HT-29 (cell line): ENCODE results near the gene BAZ2B. TPM values are rescaled to one million over a fixed set of nuclear protein-coding genes. Genes with fewer than 3 reads are reported as not detected.

Experiments used
- DNase-seq: peaks from one replicate; pipeline ENCODE4 v3.0.0-alpha.2; 2015; ENCODE audit warnings: low spot score
- total RNA-seq: library from RNA; depleted of rRNA; stranded (reverse); fragments of >200 nt; shearing (Covaris generic); gene quantifications from 2 replicates; pipeline ENCODE4 v1.2.3, GENCODE V29; 2014

BAZ2B gene
- total RNA-seq, 1 experiment from 2014 or later, result 25.2 TPM

GRCh38 chr2:159326569-159327255, 289.6 kb downstream of the BAZ2B start:
- DNase-seq, result no peak

GRCh38 chr2:159322419-159322818, 293.9 kb downstream of the BAZ2B start:
- DNase-seq, result no peak

DNA sequence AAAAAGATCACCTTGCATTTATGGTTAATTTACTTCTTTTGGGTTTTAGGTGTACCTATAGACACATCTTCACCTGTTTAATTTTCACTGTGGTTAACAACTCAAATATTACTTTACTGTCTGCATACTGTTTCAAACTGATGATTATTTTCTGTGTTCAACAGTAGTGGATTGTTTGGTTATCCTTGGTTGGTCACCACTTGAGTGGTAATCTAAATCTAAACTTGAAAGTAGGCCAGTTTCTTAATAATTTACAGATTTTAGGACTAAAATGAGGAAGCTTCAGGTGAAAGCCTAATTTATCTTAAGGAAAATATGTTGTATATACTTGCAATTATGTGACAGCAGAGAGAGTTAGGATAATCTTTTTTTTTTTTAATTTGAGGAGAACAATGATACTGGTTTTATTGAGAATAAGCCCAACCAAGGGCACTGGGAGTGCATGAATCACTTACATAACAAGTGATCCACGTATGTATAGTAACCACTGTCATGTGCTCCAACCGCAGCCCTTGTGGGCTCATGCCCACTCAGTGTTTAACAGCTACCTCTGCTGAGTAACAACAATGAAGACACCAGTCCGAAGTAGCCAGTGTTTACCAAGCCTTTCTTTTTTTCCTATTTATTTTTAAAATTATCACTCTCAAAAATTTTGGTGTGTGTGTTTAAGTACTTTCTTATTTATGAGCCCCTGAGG, 298.8 kb downstream of the BAZ2B start:
- no peak for DNase-seq

- DNase-seq, result no peak
Measured at GRCh38 chr2:159307942-159308341, 308.4 kb downstream of the BAZ2B start.

- peak; percentile 38 for DNase-seq
Measured at GRCh38 chr2:159300586-159300985, 315.8 kb downstream of the BAZ2B start.

DNA sequence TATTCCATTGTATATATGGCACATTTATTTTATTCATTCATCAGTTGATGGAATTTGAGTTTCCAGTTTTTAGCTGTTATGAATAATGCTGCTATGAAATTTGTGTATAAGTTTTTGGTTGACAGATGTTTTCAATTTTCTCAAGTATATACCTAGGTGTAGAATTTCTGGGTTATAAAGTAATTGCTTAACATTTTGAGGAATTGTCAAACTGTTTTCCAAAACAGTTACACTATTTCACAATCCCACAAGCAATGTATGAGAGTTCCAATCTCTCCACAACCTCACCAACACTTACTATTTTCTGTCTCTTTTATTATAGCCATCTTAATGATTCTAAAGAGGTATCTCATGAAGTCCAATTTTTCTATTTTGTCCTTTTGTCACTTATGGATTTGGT, 317.4 kb downstream of the BAZ2B start:
- no peak for DNase-seq

GRCh38 chr2:159297042-159297707, 319.2 kb downstream of the BAZ2B start:
- peak; percentile 59 for DNase-seq

GRCh38 chr2:159292157-159292556, 324.2 kb downstream of the BAZ2B start:
- no peak for DNase-seq

- peak; percentile 54 for DNase-seq
Measured at GRCh38 chr2:159290289-159290907, 325.9 kb downstream of the BAZ2B start.

DNA sequence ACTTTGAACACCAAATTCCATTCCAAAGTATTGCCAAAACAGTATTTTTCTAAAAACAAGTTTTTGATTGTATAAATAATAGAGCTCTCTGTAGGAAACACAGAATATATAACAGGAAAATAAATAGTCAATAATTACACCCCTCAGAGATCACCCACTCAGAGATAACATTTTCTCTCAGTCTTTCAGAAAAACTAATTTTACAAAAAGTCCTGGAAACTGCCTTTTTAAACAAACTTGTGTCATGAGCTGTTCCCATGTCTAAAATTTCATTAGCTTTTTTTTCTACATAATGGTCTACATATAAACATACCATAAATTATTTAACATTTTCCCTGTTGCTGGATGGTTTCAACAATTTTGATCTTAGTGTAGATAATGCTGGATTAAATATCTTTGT, 328.6 kb downstream of the BAZ2B start:
- no peak for DNase-seq

GRCh38 chr2:159286709-159287441, 329.5 kb downstream of the BAZ2B start:
- peak; percentile 99 for DNase-seq

DNA sequence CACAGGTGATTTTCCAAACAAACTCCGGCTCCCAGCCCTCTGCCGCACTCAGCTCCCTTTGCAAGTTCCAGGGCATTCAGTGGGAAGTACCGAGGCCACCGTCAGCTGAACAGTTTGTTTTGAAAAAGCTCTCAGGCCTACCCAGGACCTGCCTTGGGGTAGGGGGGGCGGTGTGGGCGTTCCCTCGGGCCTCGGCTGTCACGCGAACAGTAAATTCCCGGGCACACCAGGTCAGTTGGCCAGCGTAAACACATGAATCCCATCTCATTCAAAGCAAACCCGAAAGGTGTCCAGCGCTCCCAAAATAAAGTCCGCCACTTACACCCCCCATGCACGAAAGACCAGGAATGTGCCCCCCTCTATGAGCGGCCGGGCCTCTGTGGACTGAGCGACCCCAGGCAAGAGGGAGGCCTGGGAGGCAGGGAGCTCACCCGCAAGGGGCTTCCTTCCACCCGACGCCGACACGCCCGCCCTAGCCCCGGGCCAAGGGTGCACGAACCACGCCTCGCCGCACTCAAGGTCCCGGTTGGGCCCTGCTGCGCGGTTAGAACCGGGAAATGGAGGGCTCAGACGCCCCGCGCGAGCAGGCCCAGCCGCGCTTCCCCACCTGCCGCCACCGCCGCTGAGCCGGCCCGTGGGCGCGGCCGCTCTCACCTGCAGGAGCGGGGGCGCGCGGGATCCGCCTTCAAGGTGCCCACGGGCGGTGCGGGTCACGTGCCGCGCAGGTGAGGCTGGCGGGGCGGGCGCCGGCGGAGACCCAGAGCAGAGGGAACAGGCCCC, 330.2 kb downstream of the BAZ2B start, which contains the start of gene WDSUB1:
WDSUB1 (minus strand) TSS at position 775 of the 780 bp plus-strand sequence. CDS start 3,634 bp downstream, outside the sequence.
- peak; percentile 55 for DNase-seq

DNA sequence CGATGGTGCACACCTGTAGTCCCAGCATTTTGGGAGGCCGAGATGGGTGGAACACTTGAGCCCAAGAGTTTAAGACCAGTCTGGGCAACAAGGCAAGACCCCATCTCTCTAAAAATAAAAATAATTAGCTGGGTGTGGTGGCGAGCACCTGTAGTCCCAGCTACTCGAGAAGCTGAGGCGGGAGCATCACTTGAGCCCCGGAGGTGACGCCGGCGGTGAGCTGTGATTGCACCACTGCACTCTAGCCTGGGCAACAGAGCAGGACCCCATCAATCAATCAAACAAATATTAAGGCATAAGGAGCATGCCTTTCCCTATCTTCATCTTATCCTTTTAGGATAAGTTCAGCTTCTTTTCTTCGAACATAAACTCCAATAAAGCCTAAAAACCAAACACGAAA, 330.9 kb downstream of the BAZ2B start:
- DNase-seq, result no peak

DNA sequence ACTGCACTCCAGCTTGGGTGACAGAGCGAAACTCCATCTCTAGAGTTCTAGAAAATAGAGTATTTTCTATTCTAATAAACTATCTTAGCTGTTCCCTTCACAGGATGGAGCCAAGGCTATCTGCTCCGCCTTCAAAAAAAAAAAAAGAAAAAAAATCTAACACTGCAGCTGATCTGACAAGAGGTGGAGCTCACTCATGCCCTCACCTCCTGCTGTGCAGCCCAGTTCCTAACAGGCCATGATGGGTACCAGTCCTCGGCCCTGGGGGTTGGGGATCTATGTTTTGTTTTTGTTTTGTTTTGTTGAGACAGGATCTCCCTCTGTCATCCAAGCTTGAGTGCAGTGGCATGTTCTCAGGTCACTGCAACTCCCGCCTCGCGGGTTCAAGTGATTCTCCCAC, 332.8 kb downstream of the BAZ2B start:
- DNase-seq, result no peak

GRCh38 chr2:159281002-159281401, 335.3 kb downstream of the BAZ2B start:
- no peak for DNase-seq

GRCh38 chr2:159279700-159280099, 336.6 kb downstream of the BAZ2B start:
- no peak for DNase-seq

DNA sequence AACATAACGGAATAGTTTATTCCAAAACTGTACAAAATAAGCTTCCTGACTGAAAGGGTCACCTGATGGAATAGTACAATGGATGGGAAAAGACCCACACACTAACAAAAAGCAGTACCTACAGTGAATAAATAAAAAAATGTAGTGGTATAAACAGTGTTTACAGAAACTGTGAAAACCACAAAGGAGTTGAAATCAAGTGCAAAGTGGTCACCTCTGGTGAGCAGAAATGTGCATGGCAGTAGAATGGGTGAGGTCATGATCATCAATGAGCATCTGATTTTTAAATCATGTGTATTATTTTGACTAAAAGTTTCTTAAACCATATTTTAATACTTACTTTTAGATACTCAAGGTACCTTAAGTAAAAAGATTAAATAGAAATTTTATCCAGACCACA, 341.2 kb downstream of the BAZ2B start:
- DNase-seq, result no peak

DNA sequence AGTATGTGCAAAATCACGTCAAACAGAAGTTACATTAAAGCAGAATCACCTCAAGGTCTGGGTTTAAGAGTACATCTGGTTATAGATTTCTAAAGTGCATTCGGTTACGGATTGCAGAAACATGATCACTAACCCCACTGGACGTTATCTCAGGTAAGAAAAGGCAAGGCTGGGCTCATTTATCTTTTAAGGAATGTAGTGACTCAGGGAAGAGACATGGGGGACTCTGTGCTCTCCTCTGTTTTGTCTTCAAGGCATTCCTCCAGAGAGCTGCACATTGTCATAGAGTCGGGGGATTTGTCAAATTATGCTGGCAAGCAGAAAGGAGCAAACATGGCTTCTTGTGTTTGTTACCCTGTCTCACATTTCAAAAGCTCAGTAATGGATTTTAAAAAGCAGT, 344.2 kb downstream of the BAZ2B start:
- no peak for DNase-seq

DNA sequence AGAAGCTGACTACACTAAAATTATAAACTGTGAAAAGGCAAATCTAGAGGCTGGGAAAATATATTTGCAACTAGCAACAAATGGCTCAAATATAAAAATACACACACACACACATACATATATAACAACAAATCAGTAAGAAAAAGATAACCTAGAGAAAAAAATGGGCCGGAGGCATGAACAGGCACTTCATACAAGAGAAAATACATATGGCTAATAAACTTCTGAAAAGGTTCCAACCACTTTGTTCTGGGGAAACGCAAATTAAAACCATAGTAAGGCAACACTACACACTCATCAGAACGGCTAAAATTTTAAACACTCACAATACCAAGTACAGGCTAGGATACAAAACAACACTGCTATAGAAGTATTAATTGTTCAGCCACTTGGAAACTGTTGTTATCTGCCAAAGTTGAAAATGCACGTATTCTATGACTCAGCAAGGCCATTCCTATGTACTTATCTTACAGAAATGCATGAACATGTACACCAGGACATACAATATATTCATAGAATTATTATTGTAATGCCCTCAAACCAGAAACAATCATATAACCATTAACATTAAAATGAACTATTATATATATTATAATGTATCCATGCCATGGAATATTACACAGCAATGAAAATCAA, 345.5 kb downstream of the BAZ2B start:
- no peak for DNase-seq
